Measurements from ENCODE around the gene GFI1.
"Not testable (repeated sequence)": the region's sequence is repeated elsewhere in the genome, so short reads cannot be mapped to it uniquely, and the experiment has no call there.

The GFI1 gene

DNA sequence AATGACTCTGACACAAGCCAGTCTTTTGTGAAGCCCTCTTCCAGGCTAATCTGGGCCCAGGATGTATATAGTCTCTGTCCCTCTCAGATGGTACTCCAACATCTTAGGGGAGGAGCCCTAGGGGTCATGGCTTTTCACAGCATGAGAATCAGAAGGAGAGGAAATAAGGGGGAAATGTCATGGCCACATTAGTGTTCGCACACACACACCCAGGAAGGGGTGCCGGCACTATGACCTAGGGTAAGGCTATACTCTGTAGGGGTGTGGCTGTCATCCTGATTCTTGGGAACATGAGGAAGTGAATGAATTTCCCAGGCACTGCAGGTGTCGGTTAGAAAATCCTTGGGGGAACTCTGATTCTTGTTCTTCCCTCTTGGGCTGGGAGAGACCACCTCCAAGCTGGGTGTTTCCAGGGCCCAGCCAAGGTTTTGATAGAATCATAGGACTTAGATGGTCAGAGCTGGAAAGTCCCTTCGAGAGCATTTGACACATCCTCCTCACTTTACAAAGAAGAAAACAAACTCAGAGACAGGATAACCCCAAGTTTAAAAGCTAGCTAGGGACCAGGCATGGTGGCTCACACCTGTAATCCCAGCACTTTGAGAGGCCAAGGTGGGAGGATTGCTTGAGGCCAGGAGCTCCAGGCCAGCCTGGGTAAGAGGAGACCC lies 22.0 kb downstream of the GFI1 start:
- DNase-seq = no peak

GRCh38 chr1:92461364-92462097 lies 25.2 kb downstream of the GFI1 start:
- peak; percentile 47 for DNase-seq

- DNase-seq = peak; percentile 78
Observed at GRCh38 chr1:92459871-92460320, 26.8 kb downstream of the GFI1 start.

DNA sequence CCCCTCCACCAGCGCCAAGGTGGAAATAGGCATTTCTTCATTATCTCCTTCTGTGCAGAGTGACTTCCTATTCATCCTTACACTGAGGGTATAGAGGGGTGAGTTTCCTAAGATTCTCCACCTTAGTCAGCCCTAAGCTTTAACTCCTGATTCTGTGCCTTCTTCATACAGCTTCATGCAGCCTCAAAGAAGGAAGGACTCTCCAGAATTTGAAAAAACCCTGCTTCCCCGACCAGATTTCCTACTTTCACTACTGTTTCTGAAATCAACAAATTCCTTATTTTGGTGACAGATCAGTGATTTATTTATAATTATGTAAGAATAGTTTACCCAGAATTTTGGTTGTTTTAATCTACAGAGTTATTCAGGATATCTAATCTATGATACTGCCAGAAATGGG lies 28.6 kb downstream of the GFI1 start:
- DNase-seq = peak; percentile 48

DNA sequence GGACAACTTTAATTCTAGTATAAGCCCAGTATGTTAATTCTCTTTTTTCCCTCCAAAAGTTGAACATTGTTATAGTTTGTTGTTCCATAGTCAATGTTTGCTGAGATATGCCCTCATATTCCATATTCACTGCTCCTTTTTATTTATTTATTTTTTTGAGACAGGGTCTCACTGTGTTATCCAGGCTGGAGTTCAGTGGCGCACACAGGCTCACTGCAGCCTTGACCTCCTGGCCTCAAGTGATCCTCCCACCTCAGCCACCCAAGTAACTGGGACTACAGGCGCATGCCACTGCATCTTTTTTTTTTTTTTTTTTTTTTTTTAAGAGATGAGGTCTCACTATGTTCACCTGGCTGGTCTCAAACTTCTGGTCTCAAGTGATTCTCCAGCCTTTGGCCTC lies 38.7 kb downstream of the GFI1 start:
- DNase-seq = no peak

GRCh38 chr1:92447033-92447681 lies 39.6 kb downstream of the GFI1 start:
- DNase-seq = no peak

DNA sequence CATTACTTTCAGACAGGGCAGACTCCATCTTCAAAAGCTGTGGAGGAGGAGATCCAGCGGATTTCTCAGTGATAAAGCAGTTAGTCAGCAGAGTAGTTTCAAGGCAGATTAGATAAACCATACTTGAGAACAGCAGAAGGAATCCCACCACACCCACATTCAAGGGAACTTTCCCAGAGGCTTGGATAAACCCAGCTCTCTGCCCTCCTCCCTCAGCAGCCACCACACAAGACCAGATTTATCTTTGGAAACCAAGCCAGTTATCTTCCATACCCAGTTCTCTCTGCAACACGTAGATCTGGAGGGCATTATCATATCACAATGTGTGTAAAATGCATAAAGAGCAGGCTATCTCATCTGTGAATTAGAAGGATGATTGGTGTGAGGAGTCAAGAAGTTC lies 40.2 kb downstream of the GFI1 start:
- no peak for DNase-seq

DNA sequence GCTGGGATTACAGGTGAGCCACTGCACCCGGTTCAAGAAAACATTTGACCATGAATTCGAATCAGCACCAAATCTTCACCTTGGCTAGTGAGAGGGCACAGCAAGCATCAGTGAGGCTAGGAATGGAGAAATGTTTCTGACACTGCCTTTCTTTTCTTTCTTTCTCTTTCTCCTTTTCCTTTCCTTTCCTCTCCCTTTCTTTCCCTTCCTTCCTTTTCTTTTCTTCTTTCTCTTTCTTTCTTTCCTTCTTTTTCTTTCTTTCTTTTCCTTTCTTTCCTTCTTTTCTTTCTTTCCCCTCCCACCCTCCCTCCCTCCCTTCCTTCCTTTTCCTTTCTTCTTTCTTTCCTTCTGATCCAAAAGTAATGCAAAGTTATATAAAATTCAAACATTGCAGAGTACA lies 40.9 kb downstream of the GFI1 start:
- DNase-seq = no peak

GRCh38 chr1:92444351-92444750 lies 42.4 kb downstream of the GFI1 start:
- no peak for DNase-seq

- DNase-seq = no peak
Observed at GRCh38 chr1:92443893-92444292, 42.8 kb downstream of the GFI1 start.

GRCh38 chr1:92442351-92442750 lies 44.4 kb downstream of the GFI1 start:
- no peak for DNase-seq

DNA sequence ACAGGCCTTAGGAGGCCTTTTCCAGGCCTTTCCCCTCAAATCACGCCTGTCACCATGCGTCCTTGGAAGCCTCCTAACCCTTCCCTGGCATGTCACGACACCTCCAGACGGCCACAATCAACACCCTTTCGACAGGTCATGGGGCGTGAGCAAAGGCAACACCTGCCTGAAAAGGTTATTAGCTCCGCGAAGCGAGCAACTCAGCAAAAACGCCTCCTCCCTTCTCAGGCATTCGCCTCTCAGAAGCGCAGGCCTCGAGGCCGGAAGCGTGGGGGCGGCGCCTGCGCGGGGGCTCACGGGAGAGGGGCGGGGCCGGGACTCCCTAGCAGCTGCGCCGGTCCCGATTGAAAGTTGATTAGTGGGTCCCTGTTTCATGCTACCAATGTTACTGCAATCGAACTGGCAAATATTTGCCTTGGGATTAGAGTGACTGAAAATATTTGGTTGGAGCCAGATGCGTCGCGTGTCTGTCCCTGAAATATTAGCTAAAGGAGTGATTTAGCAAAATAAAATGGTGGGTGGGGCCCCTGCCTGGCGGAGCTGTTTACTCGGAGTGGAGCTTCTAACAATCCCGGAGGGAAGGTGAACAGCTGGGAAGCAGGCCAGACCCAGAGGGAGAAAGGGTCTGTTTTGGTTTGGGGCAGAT lies 44.9 kb downstream of the GFI1 start:
- no peak for DNase-seq

DNA sequence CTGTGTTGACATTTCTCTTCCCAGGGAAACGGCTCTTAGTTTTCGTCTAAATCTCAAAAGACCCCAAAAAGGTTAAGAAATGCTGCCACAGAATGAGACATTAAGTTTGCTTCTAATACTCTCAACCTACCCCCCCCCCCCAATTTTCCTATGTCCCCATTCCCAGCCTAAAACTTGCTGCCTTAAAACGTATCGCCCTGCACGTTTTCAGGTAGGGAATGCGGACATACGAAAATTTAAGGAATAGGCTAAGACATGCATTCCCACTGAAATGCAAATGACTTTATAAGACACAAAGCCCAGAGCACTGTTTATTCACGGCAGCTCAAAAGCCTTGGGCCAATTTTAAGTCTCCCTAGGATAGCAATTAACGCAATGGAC lies 45.4 kb downstream of the GFI1 start:
- DNase-seq = no peak

DNA sequence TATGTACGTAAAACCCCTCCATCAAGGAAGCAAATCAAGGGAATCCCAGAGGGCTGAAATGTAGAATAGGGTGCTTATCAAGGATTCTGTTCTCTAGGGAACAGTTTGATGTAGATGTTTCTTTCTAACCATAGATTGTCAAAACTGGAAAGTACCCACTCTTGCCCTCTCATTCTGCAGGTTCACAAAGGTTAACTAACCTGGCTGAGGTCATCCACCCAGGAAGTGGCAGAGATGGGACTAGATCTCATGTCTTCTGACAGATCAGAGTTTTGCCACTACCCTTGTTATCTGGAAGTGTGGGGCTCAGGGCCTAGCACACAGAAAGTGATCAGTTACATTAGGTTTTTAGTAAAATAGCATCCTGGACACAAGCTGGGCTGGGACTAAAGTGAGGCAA lies 47.4 kb downstream of the GFI1 start:
- no peak for DNase-seq

GRCh38 chr1:92434572-92434971 lies 52.2 kb downstream of the GFI1 start:
- DNase-seq = not testable (repeated sequence)

DNA sequence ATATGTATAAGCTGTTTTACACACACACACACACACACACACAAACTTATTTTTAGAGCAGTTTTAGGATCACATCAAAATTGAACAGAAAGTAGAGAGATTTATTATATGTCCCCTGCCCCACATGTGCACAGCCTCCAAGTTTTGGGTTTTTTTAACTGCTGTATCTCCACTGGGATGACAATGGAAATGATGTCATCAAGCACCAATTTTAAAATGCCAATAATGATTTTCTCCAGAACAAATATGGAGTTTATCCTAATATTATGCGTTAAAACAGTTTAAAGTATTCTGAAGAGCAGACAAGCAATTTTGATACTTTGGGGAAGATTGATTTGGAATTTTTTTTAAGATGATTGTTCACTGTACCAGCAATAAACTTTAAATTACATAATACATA lies 56.7 kb downstream of the GFI1 start:
- no peak for DNase-seq

DNA sequence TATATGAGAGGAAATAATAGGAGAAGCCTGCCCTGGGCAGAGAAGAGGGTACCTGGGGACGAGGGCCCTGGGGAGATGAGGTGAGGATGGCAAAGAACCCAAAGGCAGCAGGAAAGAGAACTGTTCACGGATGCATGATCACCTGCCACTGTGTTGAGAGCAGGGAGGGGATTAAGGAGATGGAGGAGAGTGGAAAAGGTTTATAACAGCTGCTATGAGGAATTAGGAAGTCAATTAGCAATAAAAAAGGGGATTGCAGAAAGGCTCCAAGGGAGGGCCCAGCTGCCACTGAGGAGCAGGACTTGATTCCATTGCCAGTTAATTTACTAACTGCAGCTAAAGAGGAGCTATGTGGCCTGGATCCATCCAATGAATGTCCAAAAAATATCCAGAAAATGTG lies 61.1 kb downstream of the GFI1 start:
- DNase-seq = no peak
